GM12865 (cell line): ENCODE results near the gene PRRX1.

Experiments
- DNase-seq: peaks from one replicate; pipeline ENCODE4 v3.0.0; 2010; ENCODE audit warnings: low read depth
- H3K4me3 ChIP-seq: 2 replicates; pipeline ENCODE4 v1.5.1; 2011; ENCODE audit warnings: mild to moderate bottlenecking, low read depth, low read length, control low read depth
- CTCF ChIP-seq: IDR thresholded peaks from 2 replicates; pipeline ENCODE4 v1.5.1; 2011; ENCODE audit warnings: low read length, control low read depth, low read depth, inconsistent platforms; ENCODE audit not compliant: insufficient read depth; ENCODE audit errors: missing control alignments

The PRRX1 gene

GRCh38 chr1:170735366-170736263 is 71.7 kb downstream of the PRRX1 start:
- no peak overlapping the region for H3K4me3 ChIP-seq
- no peak for DNase-seq

GRCh38 chr1:170739803-170740202 is 75.9 kb downstream of the PRRX1 start:
- TF ChIP-seq CTCF, result no peak
- no peak overlapping the region for H3K4me3 ChIP-seq
- no peak for DNase-seq

More at GRCh38 chr1:170735366-170736263, 71.7 kb downstream of the PRRX1 start:
- TF ChIP-seq CTCF, result no peak

GRCh38 chr1:170741678-170742077 is 77.7 kb downstream of the PRRX1 start:
- no peak overlapping the region for H3K4me3 ChIP-seq
- TF ChIP-seq CTCF, result no peak
- DNase-seq, result no peak

- no peak for DNase-seq
- no peak overlapping the region for H3K4me3 ChIP-seq
- no peak for TF ChIP-seq CTCF
Observed at GRCh38 chr1:170742600-170742999, 78.7 kb downstream of the PRRX1 start.

- no peak overlapping the region for H3K4me3 ChIP-seq
- TF ChIP-seq CTCF, result no peak
- DNase-seq, result no peak
Observed at GRCh38 chr1:170743083-170743482, 79.2 kb downstream of the PRRX1 start.

GRCh38 chr1:170749549-170749948 is 85.6 kb downstream of the PRRX1 start:
- no peak overlapping the region for H3K4me3 ChIP-seq
- no peak for DNase-seq
- no peak for TF ChIP-seq CTCF
